GM23338 (cell line): ENCODE data around the gene NFIA. TPM values are rescaled to one million over a fixed set of nuclear protein-coding genes. Genes with fewer than 3 reads are reported as not detected.

Source experiments
- ATAC-seq: fragments of 200-7000 bp; cut with Tn5 transposase; 3 replicates; pipeline ENCODE4 v1.9.1; 2020
- DNase-seq: peaks from one replicate; pipeline ENCODE4 v3.0.0-alpha.2; 2015; ENCODE audit warnings: low spot score
- H2AFZ ChIP-seq: fragments of 200-600 bp; sonication (generic); 2 replicates; pipeline ENCODE4 v1.8.0; 2016; ENCODE audit warnings: antibody characterized with exemption, mild to moderate bottlenecking, moderate library complexity
- H3F3A ChIP-seq: fragments of 200-600 bp; sonication (generic); replicated peaks from 2 replicates; pipeline ENCODE4 v1.8.0; 2017; ENCODE audit warnings: antibody characterized with exemption, mixed run types, low read depth
- H3K27ac ChIP-seq: fragments of 200-600 bp; sonication (generic); 2 replicates; pipeline ENCODE4 v1.6.1; 2016; ENCODE audit warnings: low read depth
- H3K27me3 ChIP-seq: fragments of 200-600 bp; sonication (generic); 2 replicates; pipeline ENCODE4 v1.8.0; 2016; ENCODE audit warnings: mild to moderate bottlenecking, mixed run types, moderate library complexity; ENCODE audit not compliant: insufficient read depth
- H3K36me3 ChIP-seq: fragments of 200-600 bp; sonication (generic); 2 replicates; pipeline ENCODE4 v1.8.0; 2016; ENCODE audit warnings: mild to moderate bottlenecking; ENCODE audit not compliant: insufficient read depth
- H3K4me1 ChIP-seq: fragments of 200-600 bp; sonication (generic); 2 replicates; pipeline ENCODE4 v1.8.0; 2016; ENCODE audit warnings: mild to moderate bottlenecking, moderate library complexity; ENCODE audit not compliant: insufficient read depth
- H3K4me2 ChIP-seq: fragments of 200-600 bp; sonication (generic); 2 replicates; pipeline ENCODE4 v1.7.1; 2017; ENCODE audit warnings: mixed run types
- H3K4me3 ChIP-seq: fragments of 200-600 bp; sonication (generic); 2 replicates; pipeline ENCODE4 v1.6.1; 2016; ENCODE audit warnings: mixed run types
- H3K79me2 ChIP-seq: fragments of 200-600 bp; sonication (generic); replicated peaks from 2 replicates; pipeline ENCODE4 v1.8.0; 2017; ENCODE audit warnings: mild to moderate bottlenecking; ENCODE audit not compliant: insufficient read depth
- H3K9me2 ChIP-seq: fragments of 200-600 bp; sonication (generic); 2 replicates; pipeline ENCODE4 v1.8.0; 2017; ENCODE audit not compliant: insufficient read depth
- H4K20me1 ChIP-seq: fragments of 200-600 bp; sonication (generic); replicated peaks from 2 replicates; pipeline ENCODE4 v1.8.0; 2017; ENCODE audit warnings: mild to moderate bottlenecking; ENCODE audit not compliant: insufficient read depth
- H3K27ac Mint-ChIP-seq: 2 replicates; pipeline ENCODE4 v1.8.0; 2020; ENCODE audit warnings: inconsistent platforms, mild to moderate bottlenecking, moderate library complexity, mixed read lengths
- H3K27me3 Mint-ChIP-seq: 3 replicates; pipeline ENCODE4 v1.8.0; 2022; ENCODE audit warnings: low read depth, mild to moderate bottlenecking, moderate library complexity, mixed read lengths, inconsistent platforms; ENCODE audit not compliant: insufficient read depth, poor library complexity
- H3K36me3 Mint-ChIP-seq: 3 replicates; pipeline ENCODE4 v1.8.0; 2021; ENCODE audit warnings: low read depth, mild to moderate bottlenecking, inconsistent platforms, moderate library complexity, mixed read lengths
- H3K4me1 Mint-ChIP-seq: 3 replicates; pipeline ENCODE4 v1.8.0; 2020; ENCODE audit warnings: mild to moderate bottlenecking, inconsistent platforms, mixed read lengths
- H3K4me3 Mint-ChIP-seq: 3 replicates; pipeline ENCODE4 v1.8.0; 2021; ENCODE audit warnings: moderate library complexity, mild to moderate bottlenecking, inconsistent platforms, mixed read lengths
- H3K9me3 Mint-ChIP-seq: 3 replicates; pipeline ENCODE4 v1.8.0; 2020; ENCODE audit warnings: moderate library complexity, mild to moderate bottlenecking, inconsistent platforms, mixed read lengths
- CREB1 ChIP-seq: fragments of 250-450 bp; sonication (Bioruptor Pico); IDR thresholded peaks from 2 replicates; pipeline ENCODE4 v1.5.0; 2020; ENCODE audit warnings: low read depth, mild to moderate bottlenecking, moderate library complexity
- EZH2phosphoT487 ChIP-seq: fragments of 200-600 bp; sonication (generic); IDR thresholded peaks from one replicate; pipeline ENCODE4 v1.8.1; 2018; ENCODE audit warnings: antibody characterized with exemption; ENCODE audit not compliant: unreplicated experiment
- JUNB ChIP-seq: IDR thresholded peaks from one replicate; pipeline ENCODE4 v1.6.1; 2016; ENCODE audit warnings: antibody characterized with exemption; ENCODE audit not compliant: unreplicated experiment
- NANOG ChIP-seq: IDR thresholded peaks from 2 replicates; pipeline ENCODE4 v1.6.1; 2016; ENCODE audit warnings: antibody characterized with exemption, borderline replicate concordance
- POLR2AphosphoS5 ChIP-seq: IDR thresholded peaks from 2 replicates; pipeline ENCODE4 v1.6.1; 2016; ENCODE audit warnings: antibody characterized with exemption, low read depth
- ZNF114 ChIP-seq: fragments of 250-450 bp; sonication (Bioruptor Pico); IDR thresholded peaks from 2 replicates; pipeline ENCODE4 v1.5.0; 2020; ENCODE audit warnings: mild to moderate bottlenecking, moderate library complexity
- polyA plus RNA-seq: library from polyadenylated mRNA; unstranded; fragments of >200 nt; fragmentation: Nextera tagmentation; extraction: Ambion mirVana; gene quantifications from 2 replicates; pipeline ENCODE4 v1.2.1, GENCODE V29; 2016
- total RNA-seq: library from RNA; depleted of rRNA; stranded (reverse); fragments of >200 nt; shearing (Covaris generic); gene quantifications from 2 replicates; pipeline ENCODE4 v1.2.3, GENCODE V29; 2014
- TF ChIP-seq, protein P1 (sequence below), 2 experiments: fragments of 200-600 bp in 1 of 2; sonication (generic) in 1 of 2; conservative IDR thresholded peaks; 2 replicates each; pipeline versions ENCODE4 v1.5.1 to v1.6.1; 2016 to 2017; ENCODE audit warnings: antibody characterized with exemption in 2 of 2, low read depth in 2 of 2, mild to moderate bottlenecking in 2 of 2, moderate library complexity in 1 of 2
- TF ChIP-seq, protein P2 (sequence below): IDR thresholded peaks from 2 replicates; pipeline ENCODE4 v1.6.1; 2016; ENCODE audit warnings: antibody characterized with exemption
- TF ChIP-seq, protein P3 (sequence below): fragments of 250-450 bp; sonication (Bioruptor Pico); IDR thresholded peaks from 2 replicates; pipeline ENCODE4 v1.5.0; 2020; ENCODE audit warnings: mild to moderate bottlenecking, moderate library complexity
- TF ChIP-seq, protein P4 (sequence below): IDR thresholded peaks from one replicate; pipeline ENCODE4 v1.6.1; 2018; ENCODE audit warnings: antibody characterized with exemption; ENCODE audit not compliant: unreplicated experiment

Gene NFIA
- total and polyA plus RNA-seq, 2 experiments from 2014 or later: 0.97 to 2.3 TPM

- Histone ChIP-seq H3K27ac (no peak overlapping the region), H3K9me2 (no peaks in the 10 kb centered on the region), H3K36me3 (no peaks in the 10 kb centered on the region), H3K27me3 (no peaks in the 10 kb centered on the region), H4K20me1 (no peaks in the 10 kb centered on the region), H2AFZ (no peak overlapping the region), H3K4me2 (no peak overlapping the region), H3K4me3 (no peak overlapping the region), H3F3A (no peaks in the 10 kb centered on the region), H3K79me2 (no peaks in the 10 kb centered on the region), H3K4me1 (peaks cover 4% of the 10 kb centered on the region; the same call in 1 of the 2 replicates)
- ATAC-seq (no peak), DNase-seq (no peak)
- no peaks in the 10 kb centered on the region for H3K27me3 Mint-ChIP-seq
- no peaks in the 10 kb centered on the region for H3K36me3 Mint-ChIP-seq
- H3K4me1 Mint-ChIP-seq: peaks cover 33% of the 10 kb centered on the region
- no peak overlapping the region for H3K27ac Mint-ChIP-seq
- no peaks in the 10 kb centered on the region for H3K9me3 Mint-ChIP-seq
- H3K4me3 Mint-ChIP-seq: no peak overlapping the region
- TF ChIP-seq POLR2AphosphoS5: no peak
- TF ChIP-seq, protein P1, sequence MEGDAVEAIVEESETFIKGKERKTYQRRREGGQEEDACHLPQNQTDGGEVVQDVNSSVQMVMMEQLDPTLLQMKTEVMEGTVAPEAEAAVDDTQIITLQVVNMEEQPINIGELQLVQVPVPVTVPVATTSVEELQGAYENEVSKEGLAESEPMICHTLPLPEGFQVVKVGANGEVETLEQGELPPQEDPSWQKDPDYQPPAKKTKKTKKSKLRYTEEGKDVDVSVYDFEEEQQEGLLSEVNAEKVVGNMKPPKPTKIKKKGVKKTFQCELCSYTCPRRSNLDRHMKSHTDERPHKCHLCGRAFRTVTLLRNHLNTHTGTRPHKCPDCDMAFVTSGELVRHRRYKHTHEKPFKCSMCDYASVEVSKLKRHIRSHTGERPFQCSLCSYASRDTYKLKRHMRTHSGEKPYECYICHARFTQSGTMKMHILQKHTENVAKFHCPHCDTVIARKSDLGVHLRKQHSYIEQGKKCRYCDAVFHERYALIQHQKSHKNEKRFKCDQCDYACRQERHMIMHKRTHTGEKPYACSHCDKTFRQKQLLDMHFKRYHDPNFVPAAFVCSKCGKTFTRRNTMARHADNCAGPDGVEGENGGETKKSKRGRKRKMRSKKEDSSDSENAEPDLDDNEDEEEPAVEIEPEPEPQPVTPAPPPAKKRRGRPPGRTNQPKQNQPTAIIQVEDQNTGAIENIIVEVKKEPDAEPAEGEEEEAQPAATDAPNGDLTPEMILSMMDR (conservative IDR thresholded peaks at IDR 0.05; ENCODE audit: low read depth in 2 of 2): no peak
- no peak for TF ChIP-seq EZH2phosphoT487
- no peak for TF ChIP-seq JUNB
- no peak for TF ChIP-seq NANOG
- no peak for TF ChIP-seq CREB1 (CRISPR knock-in tag)
- TF ChIP-seq, protein P2, sequence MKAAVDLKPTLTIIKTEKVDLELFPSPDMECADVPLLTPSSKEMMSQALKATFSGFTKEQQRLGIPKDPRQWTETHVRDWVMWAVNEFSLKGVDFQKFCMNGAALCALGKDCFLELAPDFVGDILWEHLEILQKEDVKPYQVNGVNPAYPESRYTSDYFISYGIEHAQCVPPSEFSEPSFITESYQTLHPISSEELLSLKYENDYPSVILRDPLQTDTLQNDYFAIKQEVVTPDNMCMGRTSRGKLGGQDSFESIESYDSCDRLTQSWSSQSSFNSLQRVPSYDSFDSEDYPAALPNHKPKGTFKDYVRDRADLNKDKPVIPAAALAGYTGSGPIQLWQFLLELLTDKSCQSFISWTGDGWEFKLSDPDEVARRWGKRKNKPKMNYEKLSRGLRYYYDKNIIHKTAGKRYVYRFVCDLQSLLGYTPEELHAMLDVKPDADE: no peak
- TF ChIP-seq, protein P3, sequence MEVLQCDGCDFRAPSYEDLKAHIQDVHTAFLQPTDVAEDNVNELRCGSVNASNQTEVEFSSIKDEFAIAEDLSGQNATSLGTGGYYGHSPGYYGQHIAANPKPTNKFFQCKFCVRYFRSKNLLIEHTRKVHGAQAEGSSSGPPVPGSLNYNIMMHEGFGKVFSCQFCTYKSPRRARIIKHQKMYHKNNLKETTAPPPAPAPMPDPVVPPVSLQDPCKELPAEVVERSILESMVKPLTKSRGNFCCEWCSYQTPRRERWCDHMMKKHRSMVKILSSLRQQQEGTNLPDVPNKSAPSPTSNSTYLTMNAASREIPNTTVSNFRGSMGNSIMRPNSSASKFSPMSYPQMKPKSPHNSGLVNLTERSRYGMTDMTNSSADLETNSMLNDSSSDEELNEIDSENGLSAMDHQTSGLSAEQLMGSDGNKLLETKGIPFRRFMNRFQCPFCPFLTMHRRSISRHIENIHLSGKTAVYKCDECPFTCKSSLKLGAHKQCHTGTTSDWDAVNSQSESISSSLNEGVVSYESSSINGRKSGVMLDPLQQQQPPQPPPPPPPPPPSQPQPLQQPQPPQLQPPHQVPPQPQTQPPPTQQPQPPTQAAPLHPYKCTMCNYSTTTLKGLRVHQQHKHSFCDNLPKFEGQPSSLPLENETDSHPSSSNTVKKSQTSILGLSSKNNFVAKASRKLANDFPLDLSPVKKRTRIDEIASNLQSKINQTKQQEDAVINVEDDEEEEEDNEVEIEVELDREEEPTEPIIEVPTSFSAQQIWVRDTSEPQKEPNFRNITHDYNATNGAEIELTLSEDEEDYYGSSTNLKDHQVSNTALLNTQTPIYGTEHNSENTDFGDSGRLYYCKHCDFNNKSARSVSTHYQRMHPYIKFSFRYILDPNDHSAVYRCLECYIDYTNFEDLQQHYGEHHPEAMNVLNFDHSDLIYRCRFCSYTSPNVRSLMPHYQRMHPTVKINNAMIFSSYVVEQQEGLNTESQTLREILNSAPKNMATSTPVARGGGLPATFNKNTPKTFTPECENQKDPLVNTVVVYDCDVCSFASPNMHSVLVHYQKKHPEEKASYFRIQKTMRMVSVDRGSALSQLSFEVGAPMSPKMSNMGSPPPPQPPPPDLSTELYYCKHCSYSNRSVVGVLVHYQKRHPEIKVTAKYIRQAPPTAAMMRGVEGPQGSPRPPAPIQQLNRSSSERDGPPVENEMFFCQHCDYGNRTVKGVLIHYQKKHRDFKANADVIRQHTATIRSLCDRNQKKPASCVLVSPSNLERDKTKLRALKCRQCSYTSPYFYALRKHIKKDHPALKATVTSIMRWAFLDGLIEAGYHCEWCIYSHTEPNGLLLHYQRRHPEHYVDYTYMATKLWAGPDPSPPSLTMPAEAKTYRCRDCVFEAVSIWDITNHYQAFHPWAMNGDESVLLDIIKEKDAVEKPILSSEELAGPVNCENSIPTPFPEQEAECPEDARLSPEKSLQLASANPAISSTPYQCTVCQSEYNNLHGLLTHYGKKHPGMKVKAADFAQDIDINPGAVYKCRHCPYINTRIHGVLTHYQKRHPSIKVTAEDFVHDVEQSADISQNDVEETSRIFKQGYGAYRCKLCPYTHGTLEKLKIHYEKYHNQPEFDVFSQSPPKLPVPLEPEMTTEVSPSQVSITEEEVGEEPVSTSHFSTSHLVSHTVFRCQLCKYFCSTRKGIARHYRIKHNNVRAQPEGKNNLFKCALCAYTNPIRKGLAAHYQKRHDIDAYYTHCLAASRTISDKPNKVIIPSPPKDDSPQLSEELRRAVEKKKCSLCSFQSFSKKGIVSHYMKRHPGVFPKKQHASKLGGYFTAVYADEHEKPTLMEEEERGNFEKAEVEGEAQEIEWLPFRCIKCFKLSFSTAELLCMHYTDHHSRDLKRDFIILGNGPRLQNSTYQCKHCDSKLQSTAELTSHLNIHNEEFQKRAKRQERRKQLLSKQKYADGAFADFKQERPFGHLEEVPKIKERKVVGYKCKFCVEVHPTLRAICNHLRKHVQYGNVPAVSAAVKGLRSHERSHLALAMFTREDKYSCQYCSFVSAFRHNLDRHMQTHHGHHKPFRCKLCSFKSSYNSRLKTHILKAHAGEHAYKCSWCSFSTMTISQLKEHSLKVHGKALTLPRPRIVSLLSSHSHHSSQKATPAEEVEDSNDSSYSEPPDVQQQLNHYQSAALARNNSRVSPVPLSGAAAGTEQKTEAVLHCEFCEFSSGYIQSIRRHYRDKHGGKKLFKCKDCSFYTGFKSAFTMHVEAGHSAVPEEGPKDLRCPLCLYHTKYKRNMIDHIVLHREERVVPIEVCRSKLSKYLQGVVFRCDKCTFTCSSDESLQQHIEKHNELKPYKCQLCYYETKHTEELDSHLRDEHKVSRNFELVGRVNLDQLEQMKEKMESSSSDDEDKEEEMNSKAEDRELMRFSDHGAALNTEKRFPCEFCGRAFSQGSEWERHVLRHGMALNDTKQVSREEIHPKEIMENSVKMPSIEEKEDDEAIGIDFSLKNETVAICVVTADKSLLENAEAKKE: no peak
- no peak for TF ChIP-seq ZNF114 (CRISPR knock-in tag)
- TF ChIP-seq, protein P4, sequence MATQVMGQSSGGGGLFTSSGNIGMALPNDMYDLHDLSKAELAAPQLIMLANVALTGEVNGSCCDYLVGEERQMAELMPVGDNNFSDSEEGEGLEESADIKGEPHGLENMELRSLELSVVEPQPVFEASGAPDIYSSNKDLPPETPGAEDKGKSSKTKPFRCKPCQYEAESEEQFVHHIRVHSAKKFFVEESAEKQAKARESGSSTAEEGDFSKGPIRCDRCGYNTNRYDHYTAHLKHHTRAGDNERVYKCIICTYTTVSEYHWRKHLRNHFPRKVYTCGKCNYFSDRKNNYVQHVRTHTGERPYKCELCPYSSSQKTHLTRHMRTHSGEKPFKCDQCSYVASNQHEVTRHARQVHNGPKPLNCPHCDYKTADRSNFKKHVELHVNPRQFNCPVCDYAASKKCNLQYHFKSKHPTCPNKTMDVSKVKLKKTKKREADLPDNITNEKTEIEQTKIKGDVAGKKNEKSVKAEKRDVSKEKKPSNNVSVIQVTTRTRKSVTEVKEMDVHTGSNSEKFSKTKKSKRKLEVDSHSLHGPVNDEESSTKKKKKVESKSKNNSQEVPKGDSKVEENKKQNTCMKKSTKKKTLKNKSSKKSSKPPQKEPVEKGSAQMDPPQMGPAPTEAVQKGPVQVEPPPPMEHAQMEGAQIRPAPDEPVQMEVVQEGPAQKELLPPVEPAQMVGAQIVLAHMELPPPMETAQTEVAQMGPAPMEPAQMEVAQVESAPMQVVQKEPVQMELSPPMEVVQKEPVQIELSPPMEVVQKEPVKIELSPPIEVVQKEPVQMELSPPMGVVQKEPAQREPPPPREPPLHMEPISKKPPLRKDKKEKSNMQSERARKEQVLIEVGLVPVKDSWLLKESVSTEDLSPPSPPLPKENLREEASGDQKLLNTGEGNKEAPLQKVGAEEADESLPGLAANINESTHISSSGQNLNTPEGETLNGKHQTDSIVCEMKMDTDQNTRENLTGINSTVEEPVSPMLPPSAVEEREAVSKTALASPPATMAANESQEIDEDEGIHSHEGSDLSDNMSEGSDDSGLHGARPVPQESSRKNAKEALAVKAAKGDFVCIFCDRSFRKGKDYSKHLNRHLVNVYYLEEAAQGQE: no peak
These were observed 42.9 kb downstream of the NFIA start for GRCh38 chr1:61125263-61125662.
